Measurements from ENCODE around the gene TMEM80.
A peak's percentile ranks its signal among the peaks of the same experiment; 100 is the strongest.
"Not testable (repeated sequence)": the region's sequence is repeated elsewhere in the genome, so short reads cannot be mapped to it uniquely, and the experiment has no call there.

Gene TMEM80

GRCh38 chr11:727859-728748, 32.5 kb downstream of the TMEM80 start:
- H3K27ac Mint-ChIP-seq: no peak overlapping the region
- H3K27me3 Mint-ChIP-seq: peaks cover 7% of the 10 kb centered on the region
- H3K4me3 Mint-ChIP-seq: no peak overlapping the region
- H3K4me1 Mint-ChIP-seq: peaks cover 14% of the 10 kb centered on the region
- no peaks in the 10 kb centered on the region for H3K36me3 Mint-ChIP-seq (ENCODE audit: low read depth)
- ATAC-seq: peak; percentile 75
- H3K9me3 Mint-ChIP-seq: no peaks in the 10 kb centered on the region
- peak; percentile 91 for DNase-seq

DNA sequence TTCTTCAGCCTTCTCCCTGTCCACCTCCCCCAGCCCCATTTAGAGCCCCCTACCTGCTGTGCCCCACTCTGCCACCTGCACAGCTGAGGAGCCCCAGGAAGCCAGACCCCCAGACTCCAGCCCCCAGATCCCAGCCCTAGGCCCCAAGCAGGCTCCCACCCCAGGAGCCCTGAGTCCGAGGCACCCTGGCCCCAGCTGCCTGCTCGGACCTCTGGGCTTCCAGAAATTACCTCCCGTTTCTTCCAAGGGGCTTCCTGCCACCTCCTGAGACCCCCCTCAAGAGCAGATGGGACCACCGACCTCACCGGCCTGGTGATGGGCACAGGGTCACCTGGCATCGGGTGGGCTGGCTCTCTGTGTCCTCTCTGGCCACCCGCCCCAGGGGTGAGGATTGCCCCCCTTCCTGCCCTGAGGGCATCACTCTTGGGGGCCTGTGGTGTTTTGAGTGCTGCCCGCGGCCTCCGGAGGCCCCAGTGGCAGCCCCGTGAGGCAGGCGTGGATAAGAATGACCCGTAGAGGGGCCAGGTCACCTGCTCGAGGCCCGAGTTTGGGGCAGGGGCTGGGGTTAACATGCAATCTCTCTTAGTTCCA, 33.4 kb downstream of the TMEM80 start:
- Mint-ChIP-seq H3K27me3 (peaks cover 2% of the 10 kb centered on the region), H3K36me3 (ENCODE audit: low read depth) (no peaks in the 10 kb centered on the region), H3K27ac (no peak overlapping the region), H3K9me3 (no peaks in the 10 kb centered on the region), H3K4me1 (peaks cover 11% of the 10 kb centered on the region), H3K4me3 (no peak overlapping the region)
- no peak for ATAC-seq
- DNase-seq: no peak

DNA sequence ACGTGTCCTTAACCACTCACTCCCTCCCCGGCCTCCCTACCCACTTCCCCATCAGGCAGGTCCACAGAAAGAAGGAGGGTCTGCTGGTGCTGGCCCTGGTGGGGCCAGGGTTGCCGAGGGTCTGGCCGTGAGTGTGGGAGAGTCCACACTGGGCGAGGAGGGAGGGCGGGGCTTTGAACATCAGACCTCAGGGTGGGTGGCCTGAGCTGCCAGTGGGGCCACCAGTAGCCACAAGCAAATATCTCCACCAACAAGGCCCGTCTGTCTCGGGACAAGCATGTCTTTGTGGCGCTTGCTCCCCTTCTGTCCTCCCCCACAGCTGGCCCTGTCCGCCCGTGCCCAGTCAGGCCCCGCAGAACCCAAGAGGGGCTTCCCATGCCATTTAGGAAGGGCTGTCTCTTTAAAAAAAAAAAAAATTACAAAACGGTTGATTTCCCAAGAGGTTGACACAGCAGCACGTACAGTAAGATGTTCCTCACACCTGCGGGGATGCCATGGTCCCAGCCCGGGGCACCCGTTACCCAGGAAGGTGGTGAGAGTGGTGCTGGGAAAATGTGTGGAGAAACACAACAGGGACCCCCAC, 34.0 kb downstream of the TMEM80 start:
- DNase-seq (no peak), ATAC-seq (no peak)
- Mint-ChIP-seq H3K9me3 (no peaks in the 10 kb centered on the region), H3K4me1 (peaks cover 9% of the 10 kb centered on the region), H3K36me3 (ENCODE audit: low read depth) (no peaks in the 10 kb centered on the region), H3K4me3 (no peak overlapping the region), H3K27me3 (peaks cover under 1% of the 10 kb centered on the region), H3K27ac (no peak overlapping the region)

- Mint-ChIP-seq H3K36me3 (ENCODE audit: low read depth) (no peaks in the 10 kb centered on the region), H3K9me3 (no peaks in the 10 kb centered on the region), H3K27ac (no peak overlapping the region), H3K27me3 (no peaks in the 10 kb centered on the region), H3K4me1 (peaks cover 14% of the 10 kb centered on the region), H3K4me3 (no peak overlapping the region)
- ATAC-seq: no peak
- no peak for DNase-seq
Measured at GRCh38 chr11:733072-733471, 37.5 kb downstream of the TMEM80 start.

- not testable (repeated sequence) for H3K27ac Mint-ChIP-seq; ATAC-seq; H3K36me3 Mint-ChIP-seq (ENCODE audit: low read depth); DNase-seq; H3K27me3 Mint-ChIP-seq; H3K4me3 Mint-ChIP-seq; H3K9me3 Mint-ChIP-seq
- peaks cover 15% of the 10 kb centered on the region for H3K4me1 Mint-ChIP-seq
Measured at GRCh38 chr11:734541-734940, 38.9 kb downstream of the TMEM80 start.

DNA sequence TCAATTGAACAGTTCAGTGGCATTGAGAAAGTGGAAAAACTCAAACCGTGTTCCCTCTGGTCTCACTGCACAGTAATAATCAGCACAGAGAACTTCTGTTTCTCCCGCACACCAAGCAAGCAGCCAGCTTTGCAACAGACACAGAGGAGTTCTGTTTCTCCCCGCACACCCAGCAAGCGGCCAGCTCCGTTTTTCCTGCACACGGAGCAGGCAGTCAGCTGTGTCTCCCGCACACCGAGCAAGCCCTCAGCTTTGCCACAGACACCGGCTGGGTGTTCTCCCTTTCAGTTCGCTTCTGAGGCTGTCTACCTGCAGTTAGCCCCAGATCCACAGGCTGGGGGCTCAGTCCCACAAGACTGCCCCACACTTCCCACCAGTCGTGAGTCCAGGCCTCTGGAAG, 41.8 kb downstream of the TMEM80 start:
- H3K27ac Mint-ChIP-seq: no peak overlapping the region
- peak overlapping the region; percentile 29 for H3K4me3 Mint-ChIP-seq
- peak; percentile 34 for ATAC-seq
- H3K27me3 Mint-ChIP-seq: peaks cover 4% of the 10 kb centered on the region
- H3K4me1 Mint-ChIP-seq: peaks cover 15% of the 10 kb centered on the region
- DNase-seq: no peak
- H3K9me3 Mint-ChIP-seq: no peaks in the 10 kb centered on the region
- no peaks in the 10 kb centered on the region for H3K36me3 Mint-ChIP-seq (ENCODE audit: low read depth)

GRCh38 chr11:737899-738298, 42.3 kb downstream of the TMEM80 start:
- ATAC-seq; H3K27me3 Mint-ChIP-seq; H3K36me3 Mint-ChIP-seq (ENCODE audit: low read depth); H3K27ac Mint-ChIP-seq; H3K9me3 Mint-ChIP-seq; DNase-seq: not testable (repeated sequence)
- H3K4me3 Mint-ChIP-seq: peak overlapping the region; percentile 29
- H3K4me1 Mint-ChIP-seq: peaks cover 15% of the 10 kb centered on the region

GRCh38 chr11:742156-742546, 46.5 kb downstream of the TMEM80 start:
- no peak for DNase-seq
- Mint-ChIP-seq H3K27me3 (peaks cover 4% of the 10 kb centered on the region), H3K4me1 (peaks cover 17% of the 10 kb centered on the region), H3K4me3 (no peak overlapping the region), H3K36me3 (ENCODE audit: low read depth) (no peaks in the 10 kb centered on the region), H3K27ac (no peak overlapping the region), H3K9me3 (no peaks in the 10 kb centered on the region)
- ATAC-seq: no peak

GRCh38 chr11:742571-743201, 47.1 kb downstream of the TMEM80 start:
- DNase-seq: no peak
- H3K36me3 Mint-ChIP-seq (ENCODE audit: low read depth): no peaks in the 10 kb centered on the region
- H3K4me1 Mint-ChIP-seq: peaks cover 11% of the 10 kb centered on the region
- ATAC-seq: no peak
- H3K27ac Mint-ChIP-seq: no peak overlapping the region
- H3K9me3 Mint-ChIP-seq: no peaks in the 10 kb centered on the region
- peaks cover 4% of the 10 kb centered on the region for H3K27me3 Mint-ChIP-seq
- no peak overlapping the region for H3K4me3 Mint-ChIP-seq

GRCh38 chr11:745428-745827, 49.8 kb downstream of the TMEM80 start:
- Mint-ChIP-seq H3K9me3 (no peaks in the 10 kb centered on the region), H3K27me3 (no peaks in the 10 kb centered on the region), H3K27ac (no peak overlapping the region), H3K4me1 (peaks cover 21% of the 10 kb centered on the region), H3K36me3 (ENCODE audit: low read depth) (peaks cover 6% of the 10 kb centered on the region), H3K4me3 (no peak overlapping the region)
- no peak for DNase-seq
- no peak for ATAC-seq

DNA sequence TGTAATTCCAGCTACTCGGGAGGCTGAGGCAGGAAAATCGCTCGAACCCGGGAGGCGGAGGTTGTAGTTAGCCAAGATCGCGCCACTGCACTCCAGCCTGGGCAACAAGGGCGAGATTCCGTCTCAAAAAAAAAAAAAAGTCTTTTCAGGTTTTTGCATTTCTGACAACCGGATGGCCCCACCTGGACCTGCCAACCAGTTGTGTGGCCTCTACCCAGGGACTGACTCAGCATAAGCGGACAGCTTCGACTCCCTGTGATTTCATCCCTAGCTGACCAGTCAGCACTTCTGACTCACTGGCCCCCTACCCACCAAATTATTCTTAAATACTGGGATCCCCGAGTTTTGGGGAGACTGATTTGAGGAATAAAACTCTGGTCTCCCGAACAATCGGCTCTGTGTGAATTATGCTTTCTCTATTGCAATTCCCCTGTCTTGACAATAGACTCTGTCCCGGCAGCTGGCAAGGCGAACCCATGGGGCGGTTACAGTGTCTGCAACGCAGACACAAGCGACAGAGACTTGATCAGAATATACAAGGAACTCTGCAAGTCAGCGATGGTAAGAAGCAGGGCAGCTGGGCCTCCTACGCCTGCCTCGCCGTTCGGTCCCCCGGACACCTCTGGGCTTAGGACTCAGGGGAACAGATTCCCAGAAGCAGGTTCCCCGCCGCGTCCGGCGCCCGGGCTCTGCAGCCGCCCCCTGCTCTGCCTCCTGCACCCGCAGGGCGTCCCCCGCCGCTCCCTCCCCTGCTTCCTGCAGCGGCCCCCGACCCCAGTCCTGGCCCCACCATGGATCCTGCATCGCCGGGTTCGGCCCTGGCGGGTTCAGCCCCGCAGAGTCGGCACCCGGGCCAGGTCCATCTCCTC, 50.9 kb downstream of the TMEM80 start:
- peak overlapping the region; percentile 54 for H3K27ac Mint-ChIP-seq
- H3K4me3 Mint-ChIP-seq: peak overlapping the region; percentile 88
- no peaks in the 10 kb centered on the region for H3K9me3 Mint-ChIP-seq
- ATAC-seq (peak; percentile 34), DNase-seq (no peak)
- peaks cover 6% of the 10 kb centered on the region for H3K36me3 Mint-ChIP-seq (ENCODE audit: low read depth)
- H3K27me3 Mint-ChIP-seq: no peaks in the 10 kb centered on the region
- H3K4me1 Mint-ChIP-seq: peaks cover 21% of the 10 kb centered on the region

DNA sequence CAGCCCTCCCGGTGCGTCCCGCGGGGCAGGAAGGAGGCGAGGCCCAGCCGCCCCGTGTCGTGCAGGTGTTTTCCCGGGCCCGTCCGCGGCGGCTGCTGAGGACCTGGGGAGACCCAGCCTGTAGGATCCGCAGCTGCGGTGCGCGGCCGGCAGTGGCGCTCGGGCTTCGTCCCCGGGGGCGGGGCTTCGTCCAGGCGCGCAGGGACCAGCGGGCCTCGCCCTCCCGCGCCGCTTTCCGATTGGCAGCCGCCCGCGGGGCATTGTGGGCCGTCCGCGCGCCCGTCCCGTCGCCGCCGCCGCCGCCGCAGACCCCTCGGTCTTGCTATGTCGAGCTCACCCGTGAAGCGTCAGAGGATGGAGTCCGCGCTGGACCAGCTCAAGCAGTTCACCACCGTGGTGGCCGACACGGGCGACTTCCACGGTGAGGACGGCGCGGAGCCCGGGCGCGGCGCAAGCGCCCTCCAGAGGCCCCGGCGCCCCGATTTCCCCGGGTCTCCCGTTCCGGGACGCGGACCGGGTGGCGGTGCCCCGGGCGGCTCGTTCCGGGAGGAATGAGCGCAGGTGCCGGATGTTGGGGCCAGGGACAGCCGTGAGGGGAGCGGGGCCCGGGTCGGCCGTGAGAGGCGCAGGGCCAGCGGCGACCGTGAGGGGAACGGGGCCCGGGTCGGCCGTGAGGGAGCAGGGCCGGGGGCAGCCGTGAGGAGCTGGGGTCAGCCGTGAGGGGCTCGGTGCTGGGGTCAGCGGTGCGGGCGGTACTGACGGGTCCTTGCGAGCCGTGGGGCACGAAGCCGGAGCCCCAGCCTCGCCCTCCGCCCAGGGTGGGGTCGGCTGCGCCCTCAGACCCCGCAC, 51.8 kb downstream of the TMEM80 start, which contains the start of gene TALDO1:
Gene TALDO1, plus strand, starts transcription at position 307 of the 849 bp plus-strand sequence. Its CDS starts 18 bp downstream, at position 325.
- H3K27me3 Mint-ChIP-seq: no peaks in the 10 kb centered on the region
- H3K4me1 Mint-ChIP-seq: peaks cover 21% of the 10 kb centered on the region
- DNase-seq (peak; percentile 93), ATAC-seq (peak; percentile 91)
- no peaks in the 10 kb centered on the region for H3K9me3 Mint-ChIP-seq
- peaks cover 6% of the 10 kb centered on the region for H3K36me3 Mint-ChIP-seq (ENCODE audit: low read depth)
- H3K27ac Mint-ChIP-seq: peak within 1 kb of the TSS; percentile 85
- H3K4me3 Mint-ChIP-seq: peak within 1 kb of the TSS; percentile 88

GRCh38 chr11:748007-748359, 52.4 kb downstream of the TMEM80 start:
- Mint-ChIP-seq H3K36me3 (ENCODE audit: low read depth) (peaks cover 6% of the 10 kb centered on the region), H3K27me3 (no peaks in the 10 kb centered on the region), H3K4me1 (peaks cover 21% of the 10 kb centered on the region), H3K4me3 (peak overlapping the region; percentile 88), H3K9me3 (no peaks in the 10 kb centered on the region), H3K27ac (peak overlapping the region; percentile 85)
- DNase-seq (no peak), ATAC-seq (peak; percentile 2)
